GM12878 (cell line): ENCODE results near the gene WNT5A. TPM values are rescaled to one million over a fixed set of nuclear protein-coding genes. Genes with fewer than 3 reads are reported as not detected.

Experiments
- ATAC-seq: fragments of 200-7000 bp; cut with Tn5 transposase; 3 replicates; pipeline ENCODE4 v1.9.1; 2020; ENCODE audit warnings: mild to moderate bottlenecking, moderate library complexity
- BruUV-seq: library from RNA; stranded (reverse); fragments of 400-500 nt; replicated peaks from 2 replicates; lab custom pipeline; 2021; lab: Mats Ljungman, UMichigan
- CTCF ChIA-PET: fragments of 300-600 bp; sonication (Branson Sonifier 250); formaldehyde crosslinking; extraction: SDS; loops from one replicate; lab custom pipeline; 2021; ENCODE audit warnings: inconsistent platforms; lab: Yijun Ruan, JAX
- POLR2A ChIA-PET: fragments of 350-600 bp; formaldehyde crosslinking; extraction: SDS; loops from one replicate; lab custom pipeline; 2021; ENCODE audit warnings: inconsistent platforms; lab: Charles Lee
- RAD21 ChIA-PET: fragments of 300-600 bp; sonication (Branson Sonifier 250); formaldehyde crosslinking; loops from one replicate; lab custom pipeline; 2023; ENCODE audit warnings: antibody characterized with exemption; ENCODE audit not compliant: unreplicated experiment; lab: Charles Lee
- SMC1A ChIA-PET: fragments of 300-600 bp; sonication (Branson Sonifier 250); formaldehyde crosslinking; loops from one replicate; lab custom pipeline; 2023; ENCODE audit not compliant: unreplicated experiment, uncharacterized antibody; lab: Charles Lee
- DNase-seq: peaks from one replicate; pipeline ENCODE4 v3.0.0-alpha.2; 2011; ENCODE audit warnings: low read depth, low spot score
- FAIRE-seq: peaks from 3 replicates; lab custom pipeline; 2011; peaks lifted over from hg19 to GRCh38; lab: Jason Lieb, UNC
- H2AFZ ChIP-seq: 2 replicates; pipeline ENCODE4 v1.6.0; 2011; ENCODE audit warnings: low read depth, low read length, control low read depth; ENCODE audit not compliant: control insufficient read depth
- H3K27ac ChIP-seq: 2 replicates; pipeline ENCODE4 v1.5.1; 2011; ENCODE audit warnings: control low read depth; ENCODE audit not compliant: control insufficient read depth, insufficient read depth
- H3K27me3 ChIP-seq, 2 experiments: replicated peaks in 1 of 2; 2 replicates each; pipeline versions ENCODE4 v1.6.0 to v1.6.1; 2011; ENCODE audit warnings: low read length in 1 of 2; ENCODE audit not compliant: control insufficient read depth in 2 of 2, insufficient read depth in 2 of 2
- H3K36me3 ChIP-seq, 2 experiments: 2 replicates each; pipeline ENCODE4 v1.5.1; 2011; ENCODE audit warnings: low read length in 1 of 2; ENCODE audit not compliant: control insufficient read depth in 2 of 2, insufficient read depth in 2 of 2
- H3K4me1 ChIP-seq: 2 replicates; pipeline ENCODE4 v1.6.1; 2011; ENCODE audit warnings: mild to moderate bottlenecking, low read length, moderate library complexity, mixed read lengths; ENCODE audit not compliant: control insufficient read depth, insufficient read depth
- H3K4me2 ChIP-seq: 2 replicates; pipeline ENCODE4 v1.6.0; 2011; ENCODE audit warnings: control low read depth; ENCODE audit not compliant: control insufficient read depth, insufficient read depth
- H3K4me3 ChIP-seq: fragments of 200-600 bp; sonication (generic); 2 replicates; pipeline ENCODE4 v1.5.1; 2016
- H3K79me2 ChIP-seq: 2 replicates; pipeline ENCODE4 v1.6.0; 2011; ENCODE audit warnings: low read length; ENCODE audit not compliant: control insufficient read depth, insufficient read depth
- H3K9ac ChIP-seq: 2 replicates; pipeline ENCODE4 v1.8.0; 2011; ENCODE audit warnings: low read length, control low read depth, mixed read lengths; ENCODE audit not compliant: control insufficient read depth, insufficient read depth
- H3K9me3 ChIP-seq: replicated peaks from 3 replicates; pipeline ENCODE4 v1.5.1; 2011; ENCODE audit warnings: mild to moderate bottlenecking, low read length; ENCODE audit not compliant: control insufficient read depth, insufficient read depth
- H4K20me1 ChIP-seq: 2 replicates; pipeline ENCODE4 v1.6.0; 2011; ENCODE audit not compliant: control insufficient read depth, insufficient read depth
- CTCF ChIP-seq, 3 experiments: IDR thresholded peaks in 2 of 3; conservative IDR thresholded peaks in 1 of 3; 2 replicates each; pipeline ENCODE4 v1.5.1; 2011; ENCODE audit warnings: low read depth in 3 of 3, low read length in 3 of 3, mild to moderate bottlenecking in 3 of 3, control low read depth in 2 of 3, moderate library complexity in 2 of 3, inconsistent platforms in 1 of 3, mixed read lengths in 1 of 3; ENCODE audit not compliant: control insufficient read depth in 2 of 3, insufficient read depth in 1 of 3; ENCODE audit errors: extremely low read depth in 1 of 3
- HDAC6 ChIP-seq: fragments of 200-600 bp; sonication (generic); IDR thresholded peaks from one replicate; pipeline ENCODE4 v1.8.0; 2017; ENCODE audit warnings: antibody characterized with exemption; ENCODE audit not compliant: unreplicated experiment
- IKZF1 ChIP-seq: fragments of 450-650 bp; conservative IDR thresholded peaks from 2 replicates; pipeline ENCODE4 v1.6.1; 2017; ENCODE audit warnings: antibody characterized with exemption, mild to moderate bottlenecking
- IKZF2 ChIP-seq, 2 experiments: fragments of 450-650 bp; IDR thresholded peaks; 2 replicates each; pipeline ENCODE4 v1.6.1; 2017; ENCODE audit warnings: mild to moderate bottlenecking in 2 of 2, moderate library complexity in 2 of 2
- MLLT1 ChIP-seq: fragments of 450-650 bp; IDR thresholded peaks from 2 replicates; pipeline ENCODE4 v1.6.1; 2016; ENCODE audit warnings: mild to moderate bottlenecking
- NR2C1 ChIP-seq: fragments of 450-650 bp; IDR thresholded peaks from 2 replicates; pipeline ENCODE4 v1.6.1; 2017; ENCODE audit warnings: antibody characterized with exemption, mild to moderate bottlenecking, moderate library complexity
- RAD21 ChIP-seq: IDR thresholded peaks from 2 replicates; pipeline ENCODE4 v1.6.1; 2011; ENCODE audit warnings: mild to moderate bottlenecking, low read depth, low read length, moderate library complexity; ENCODE audit not compliant: insufficient read depth
- SMC3 ChIP-seq: IDR thresholded peaks from 2 replicates; pipeline ENCODE4 v1.6.1; 2011; ENCODE audit warnings: low read length, improper control_type of control experiment, borderline replicate concordance
- SUZ12 ChIP-seq: fragments of 200-600 bp; sonication (generic); IDR thresholded peaks from one replicate; pipeline ENCODE4 v1.6.1; 2018; ENCODE audit warnings: antibody characterized with exemption, mild to moderate bottlenecking; ENCODE audit not compliant: unreplicated experiment
- WGBS: methylation state at CpG from one replicate; pipeline ENCODE4 v1.1.6; 2016; ENCODE audit warnings: low lambda C conversion rate; ENCODE audit not compliant: insufficient replicate concordance, insufficient coverage; ENCODE audit errors: missing lambda C conversion rate; 5-methylcytosine and 5-hydroxymethylcytosine counted together
- in situ Hi-C: fragments of 300-500 bp; cut with MboI; formaldehyde crosslinking; loops from 9 replicates; pipeline ENCODE4 v1.14.3; 2018; ENCODE audit warnings: mixed read lengths
- intact Hi-C: fragments of 100-400 bp; cut with micrococcal nuclease; formaldehyde crosslinking; loops from one replicate; pipeline ENCODE4 v1.14.2; 2022; ENCODE audit not compliant: unreplicated experiment
- polyA plus RNA-seq, 11 experiments: library from polyadenylated mRNA; depleted of rRNA in 4 of 11; unstranded in 6 of 11; stranded (reverse) in 5 of 11; fragments of >200 nt; fragmentation: Nextera tagmentation in 4 of 11; fragmentation: Illumina TruSeq in 1 of 11; extraction: Ambion mirVana in 4 of 11; extraction: Trizol in 1 of 11; gene quantifications; 1 replicate in 1 of 11; 2 replicates in 10 of 11; pipeline versions ENCODE4 v1.2.1 to v1.2.3, GENCODE V29; 2011 to 2016; ENCODE audit warnings: inconsistent platforms in 2 of 11, missing spikeins in 2 of 11, low read depth in 1 of 11
- total RNA-seq, 4 experiments: library from RNA; depleted of rRNA in 3 of 4; stranded (reverse); fragments of >200 nt in 3 of 4; fragmentation: Illumina TruSeq in 1 of 4; extraction: Trizol in 1 of 4; gene quantifications; 2 replicates each; pipeline versions ENCODE4 v1.2.1 to v1.2.3, GENCODE V29; 2013 to 2021

Gene WNT5A
- total and polyA plus RNA-seq, 10 of the 15 experiments (the other 5 are each of a cell fraction or from before 2014, with no cell fraction given) = 0.06 to 2.8 (median 0.39) TPM

- FAIRE-seq = no peak
- intact Hi-C loops = loop anchor here (1.0 to 10.0 kb wide), 7 partner anchors 120 to 765 kb away; no protein-coding TSS in a partner anchor
- no peaks in the 10 kb centered on the region for H3K36me3 ChIP-seq
- peak overlapping the region; percentile 98 for H3K4me2 ChIP-seq
- peak; percentile 25 for ATAC-seq
- TF ChIP-seq HDAC6 (peak; percentile 76), IKZF1 (peak; percentile 13), CTCF (IDR thresholded peaks at IDR 0.05 in 2 of 3, conservative IDR thresholded peaks at IDR 0.05 in 1 of 3; ENCODE audit: control insufficient read depth in 2 of 3, extremely low read depth in 1 of 3, insufficient read depth in 1 of 3, low read depth in 3 of 3, low read length in 3 of 3) (peak in 1 of 3 experiments; percentile 49; a peak in 3 of 6 replicates), MLLT1 (no peak), NR2C1 (0 out of 2 replicates have a peak, but pooled peaks have one; percentile 31), RAD21 (peak; percentile 36), SMC3 (peak; percentile 26; the same call in 1 of the 2 replicates), IKZF2 (IDR thresholded peaks at IDR 0.05) (0 out of 4 replicates have a peak, but pooled peaks of 1 of the 2 experiments have one; percentile 11), SUZ12 (no peak)
- TF ChIP-seq, all 136 proteins: peak for 7
- Histone ChIP-seq H3K4me3 (peak overlapping the region; percentile 86), H3K27me3 (peaks cover 17 to 37% of the 10 kb centered on the region in 2 experiments), H3K9ac (peak overlapping the region; percentile 60), H3K27ac (0 out of 2 replicates have a peak overlapping the region, but pooled peaks have one; percentile 18), H2AFZ (peak overlapping the region; percentile 71), H4K20me1 (no peaks in the 10 kb centered on the region; the same call in 1 of the 2 replicates), H3K79me2 (no peaks in the 10 kb centered on the region), H3K9me3 (no peaks in the 10 kb centered on the region), H3K4me1 (peaks cover 18% of the 10 kb centered on the region)
- in situ Hi-C loops = no loop called here
- POLR2A ChIA-PET = no interaction called here
- RAD21 ChIA-PET = interaction anchor here (0.7 to 4.0 kb wide), 6 partner anchors 101 to 764 kb away, joined by 3 to 43 read pairs (median 3); no protein-coding TSS in a partner anchor
- no peak for DNase-seq
- SMC1A ChIA-PET = interaction anchor here (0.6 to 3.0 kb wide), 4 partner anchors 13 to 233 kb away, joined by 3 to 27 read pairs (median 3); no protein-coding TSS in a partner anchor
- WGBS = 2% methylated on average over 70 of the region's 71 CpGs
- CTCF ChIA-PET = interaction anchor here (0.6 to 1.5 kb wide), 10 partner anchors 15 to 764 kb away, joined by 3 to 29 read pairs (median 4); no protein-coding TSS in a partner anchor
- BruUV-seq = no TSS peak
Measured at GRCh38 chr3:55487381-55488241, 505 bp upstream of the WNT5A start.
